ENCODE results near the gene SSTR4. TPM values are rescaled to one million over a fixed set of nuclear protein-coding genes. Genes with fewer than 3 reads are reported as not detected.

The SSTR4 gene
- total and polyA plus RNA-seq, 5 donors, result not detected

GRCh38 chr20:23043376-23043775, 8.3 kb downstream of the SSTR4 start:
- DNase-seq, result no peak
- WGBS, result 84% methylated on average over 6 of the region's 6 CpGs
- Histone ChIP-seq H3K27ac (ENCODE audit: low read length) (no peak overlapping the region), H3K4me3 (ENCODE audit: low read length) (no peak overlapping the region), H3K4me1 (ENCODE audit: control insufficient read depth, insufficient read depth, low read length) (peaks cover 2% of the 10 kb centered on the region), H3K27me3 (ENCODE audit: control insufficient read depth, insufficient read depth) (no peaks in the 10 kb centered on the region), H3K9me3 (ENCODE audit: control insufficient read depth, low read length) (no peaks in the 10 kb centered on the region)
- no peak for ATAC-seq
- intact Hi-C loops (cut with DNase I), result loop anchor here in 1 of 4 donors (10.0 kb wide), 2 partner anchors 239 to 349 kb away; no protein-coding TSS in a partner anchor

DNA sequence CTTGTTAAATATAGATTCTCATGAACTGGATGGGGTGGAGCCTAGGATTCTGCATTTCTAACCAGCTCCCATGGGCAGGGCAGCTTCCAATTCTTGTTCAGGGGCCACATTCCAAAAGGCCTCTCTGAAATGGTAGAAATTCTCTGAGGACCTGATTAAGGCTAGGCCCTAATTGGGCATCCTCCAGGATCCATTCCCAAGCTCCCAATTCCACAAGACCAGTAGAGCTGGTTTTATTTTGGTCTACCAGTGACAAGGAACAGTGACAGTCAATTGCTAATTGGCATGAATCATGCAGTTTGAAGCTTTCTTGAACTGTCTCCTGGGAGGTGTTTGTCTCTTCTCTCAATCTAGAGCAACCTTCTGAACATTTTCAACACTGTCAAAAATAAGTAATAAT, 11.3 kb downstream of the SSTR4 start:
- Histone ChIP-seq H3K9me3 (ENCODE audit: control insufficient read depth, low read length) (no peaks in the 10 kb centered on the region), H3K27ac (ENCODE audit: low read length) (no peak overlapping the region), H3K4me3 (ENCODE audit: low read length) (peak overlapping the region; percentile 32), H3K27me3 (ENCODE audit: control insufficient read depth, insufficient read depth) (no peaks in the 10 kb centered on the region), H3K4me1 (ENCODE audit: control insufficient read depth, insufficient read depth, low read length) (peaks cover 2% of the 10 kb centered on the region)
- no peak for DNase-seq
- ATAC-seq, result no peak
- intact Hi-C loops (cut with DNase I), result loop anchor here in 1 of 4 donors (5.0 to 10.0 kb wide), 3 partner anchors 201 to 352 kb away; no protein-coding TSS in a partner anchor

- no peak overlapping the region for H3K27ac ChIP-seq (ENCODE audit: low read length)
- peak overlapping the region; percentile 39 for H3K4me3 ChIP-seq (ENCODE audit: low read length)
- WGBS, result 57% methylated on average over 13 of the region's 13 CpGs
- H3K9me3 ChIP-seq (ENCODE audit: control insufficient read depth, low read length), result no peaks in the 10 kb centered on the region
- no peaks in the 10 kb centered on the region for H3K27me3 ChIP-seq (ENCODE audit: control insufficient read depth, insufficient read depth)
- ATAC-seq, result no peak
- peaks cover 2% of the 10 kb centered on the region for H3K4me1 ChIP-seq (ENCODE audit: control insufficient read depth, insufficient read depth, low read length)
- DNase-seq, result no peak
- intact Hi-C loops (cut with DNase I), result loop anchor here in 1 of 4 donors (5.0 to 10.0 kb wide), 3 partner anchors 200 to 352 kb away; no protein-coding TSS in a partner anchor
Observed at GRCh38 chr20:23047001-23047737, 12.1 kb downstream of the SSTR4 start.

DNA sequence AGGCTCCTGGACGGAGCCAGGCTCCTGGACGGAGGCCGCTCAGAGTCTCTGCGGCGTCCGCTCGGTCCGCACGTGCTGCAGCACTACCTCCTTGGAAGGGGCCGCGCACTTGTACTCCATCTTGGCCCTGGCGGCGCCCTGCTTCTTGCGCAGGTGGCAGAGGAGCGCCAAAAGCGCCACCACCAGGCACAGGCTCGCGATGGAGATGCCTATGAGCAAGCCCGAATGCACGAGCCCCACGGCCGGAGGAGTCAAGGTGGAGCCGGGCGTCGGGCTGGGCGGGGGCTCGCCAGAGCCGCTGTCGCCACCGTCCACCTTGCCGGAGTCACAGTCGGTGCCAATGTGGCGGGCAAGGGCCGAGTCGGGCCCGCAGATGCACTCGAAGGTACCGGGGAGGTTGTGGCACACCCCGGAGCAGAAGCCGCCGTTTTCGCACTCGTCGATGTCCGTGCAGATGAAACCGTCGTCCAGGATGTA, 12.7 kb downstream of the SSTR4 start:
- intact Hi-C loops (cut with DNase I), result loop anchor here in 1 of 4 donors (5.0 to 10.0 kb wide), 3 partner anchors 200 to 353 kb away; no protein-coding TSS in a partner anchor
- Histone ChIP-seq H3K9me3 (ENCODE audit: control insufficient read depth, low read length) (no peaks in the 10 kb centered on the region), H3K27ac (ENCODE audit: low read length) (peak overlapping the region; percentile 1), H3K4me3 (ENCODE audit: low read length) (peak overlapping the region; percentile 39), H3K27me3 (ENCODE audit: control insufficient read depth, insufficient read depth) (no peaks in the 10 kb centered on the region), H3K4me1 (ENCODE audit: control insufficient read depth, insufficient read depth, low read length) (peaks cover 2% of the 10 kb centered on the region)
- 12% methylated on average over 47 of the region's 47 CpGs for whole genome bisulfite sequencing
- peak; percentile 33 to 76 (median 75) for DNase-seq
- ATAC-seq, result no peak

DNA sequence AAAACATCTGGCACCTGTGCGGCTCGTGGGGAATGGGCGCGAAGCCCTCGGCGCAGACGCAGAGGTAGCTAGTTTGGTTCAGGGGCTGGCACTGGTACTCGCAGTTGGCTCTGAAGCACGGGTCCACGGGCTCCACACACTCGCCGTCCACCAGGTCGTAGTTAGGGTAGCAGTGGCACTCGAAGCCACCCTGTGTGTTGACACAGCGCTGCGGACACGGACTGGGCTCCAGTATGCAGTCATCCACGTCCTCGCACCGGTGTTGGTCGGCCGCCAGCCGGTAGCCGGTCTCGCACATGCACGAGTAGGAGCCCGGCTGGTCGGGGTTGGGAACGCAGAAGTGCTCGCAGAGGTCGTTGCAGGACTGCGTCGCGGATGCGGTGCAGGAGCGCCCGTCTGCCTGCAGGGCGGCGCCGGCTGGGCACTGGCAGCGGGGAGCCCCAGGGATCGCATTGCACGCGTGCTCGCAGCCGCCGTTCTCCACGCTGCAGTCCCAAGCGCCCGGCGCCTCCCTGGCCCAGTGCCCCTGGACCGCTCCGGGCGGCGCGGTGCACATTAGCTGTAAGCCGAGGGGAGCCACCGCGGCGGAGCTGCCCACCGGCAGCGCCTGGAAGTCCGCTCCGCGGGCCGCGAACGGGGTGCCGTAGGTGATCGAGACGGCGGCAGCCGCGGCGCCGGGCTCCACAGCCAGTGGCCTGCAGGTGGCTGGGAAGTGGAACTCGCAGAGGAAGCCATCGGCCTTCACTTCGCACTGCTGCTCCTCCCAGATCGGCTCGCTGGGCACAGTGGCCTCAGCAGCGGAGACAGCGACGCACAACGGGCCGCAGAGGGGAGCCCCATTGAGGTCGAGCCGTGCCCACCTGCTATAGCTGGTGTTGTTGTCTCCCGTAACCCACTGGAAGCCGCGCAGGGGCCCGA, 13.4 kb downstream of the SSTR4 start:
- peak overlapping the region; percentile 39 for H3K4me3 ChIP-seq (ENCODE audit: low read length)
- peak overlapping the region; percentile 33 for H3K27ac ChIP-seq (ENCODE audit: low read length)
- H3K9me3 ChIP-seq (ENCODE audit: control insufficient read depth, low read length), result no peaks in the 10 kb centered on the region
- 3% methylated on average over 92 of the region's 92 CpGs for WGBS
- no peaks in the 10 kb centered on the region for H3K27me3 ChIP-seq (ENCODE audit: control insufficient read depth, insufficient read depth)
- H3K4me1 ChIP-seq (ENCODE audit: control insufficient read depth, insufficient read depth, low read length), result peaks cover 2% of the 10 kb centered on the region
- ATAC-seq (peak; percentile 33 to 42), DNase-seq (peak; percentile 66 to 89 (median 85))
- intact Hi-C loops (cut with DNase I), result loop anchor here in 1 of 4 donors (5.0 to 10.0 kb wide), 3 partner anchors 199 to 354 kb away; no protein-coding TSS in a partner anchor

GRCh38 chr20:23049201-23050075, 14.3 kb downstream of the SSTR4 start, which contains the start of gene THBD:
THBD (minus strand) TSS chr20:23049672; CDS start chr20:23049504, 168 bp downstream.
- WGBS, result under 1% methylated on average over 79 of the region's 79 CpGs
- H3K4me3 ChIP-seq (ENCODE audit: low read length), result peak within 1 kb of the TSS; percentile 39
- no peaks in the 10 kb centered on the region for H3K27me3 ChIP-seq (ENCODE audit: control insufficient read depth, insufficient read depth)
- DNase-seq (peak; percentile 91 to 93 (median 92)), ATAC-seq (peak; percentile 82 to 85)
- intact Hi-C loops (cut with DNase I), result loop anchor here in 3 of 4 donors (2.0 to 10.0 kb wide), 5 partner anchors 198 to 355 kb away; no protein-coding TSS in a partner anchor
- peaks cover 2% of the 10 kb centered on the region for H3K4me1 ChIP-seq (ENCODE audit: control insufficient read depth, insufficient read depth, low read length)
- no peaks in the 10 kb centered on the region for H3K9me3 ChIP-seq (ENCODE audit: control insufficient read depth, low read length)
- peak within 1 kb of the TSS; percentile 67 for H3K27ac ChIP-seq (ENCODE audit: low read length)

GRCh38 chr20:23050076-23050838, 15.1 kb downstream of the SSTR4 start:
- Histone ChIP-seq H3K4me1 (ENCODE audit: control insufficient read depth, insufficient read depth, low read length) (no peaks in the 10 kb centered on the region), H3K27me3 (ENCODE audit: control insufficient read depth, insufficient read depth) (no peaks in the 10 kb centered on the region), H3K27ac (ENCODE audit: low read length) (peak overlapping the region; percentile 67), H3K4me3 (ENCODE audit: low read length) (peak overlapping the region; percentile 39), H3K9me3 (ENCODE audit: control insufficient read depth, low read length) (no peaks in the 10 kb centered on the region)
- intact Hi-C loops (cut with DNase I), result loop anchor here in 2 of 4 donors (2.0 to 10.0 kb wide), 3 partner anchors 197 to 295 kb away; no protein-coding TSS in a partner anchor
- DNase-seq (peak; percentile 75 to 86 (median 85)), ATAC-seq (peak; percentile 48 to 71)
- WGBS, result under 1% methylated on average over 48 of the region's 48 CpGs

DNA sequence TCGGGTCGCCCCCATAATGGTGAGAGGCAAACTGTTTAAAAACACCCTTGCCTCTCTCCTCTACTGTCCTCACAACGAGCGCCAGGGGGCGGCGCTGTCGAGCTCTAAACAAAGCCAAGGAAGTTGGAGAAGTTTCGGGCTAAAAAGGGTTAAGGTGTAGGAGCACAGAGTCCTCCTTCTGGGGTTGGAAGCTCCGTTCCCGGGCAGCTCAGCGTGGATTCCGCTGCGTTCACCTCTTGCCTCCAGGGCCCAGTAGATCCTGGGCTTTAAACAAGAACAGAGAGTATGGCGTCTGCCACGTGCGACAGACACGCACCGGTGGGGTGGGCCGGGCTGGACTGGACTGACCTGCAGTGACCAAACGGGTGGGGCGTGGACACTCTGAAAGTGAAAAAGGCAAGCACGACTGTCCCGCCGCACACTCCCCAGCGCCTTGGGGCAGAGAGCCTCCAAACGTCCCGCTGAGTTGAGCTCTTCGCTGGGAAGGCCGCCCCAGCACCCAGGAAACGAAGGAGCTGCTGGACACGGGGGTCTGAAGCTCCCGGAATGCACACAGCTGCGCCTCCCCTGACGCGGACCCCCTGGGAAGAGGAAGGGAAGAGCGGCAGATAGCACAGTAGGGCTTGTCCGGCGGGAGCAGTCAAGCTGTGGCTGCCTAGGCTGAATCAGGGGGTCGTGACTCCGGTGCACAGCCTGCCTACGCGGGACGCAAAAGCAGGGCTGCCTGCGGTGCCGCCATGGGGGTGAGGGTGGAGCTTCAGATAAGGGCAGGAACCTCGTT, 15.9 kb downstream of the SSTR4 start:
- peak overlapping the region; percentile 21 for H3K27ac ChIP-seq (ENCODE audit: low read length)
- H3K9me3 ChIP-seq (ENCODE audit: control insufficient read depth, low read length), result no peaks in the 10 kb centered on the region
- ATAC-seq, result peak; percentile 60 to 62
- peak; percentile 86 to 96 (median 94) for DNase-seq
- peak overlapping the region; percentile 39 for H3K4me3 ChIP-seq (ENCODE audit: low read length)
- H3K4me1 ChIP-seq (ENCODE audit: control insufficient read depth, insufficient read depth, low read length), result no peaks in the 10 kb centered on the region
- intact Hi-C loops (cut with DNase I), result loop anchor here in 2 of 4 donors (2.0 to 10.0 kb wide), 3 partner anchors 196 to 294 kb away; no protein-coding TSS in a partner anchor
- WGBS, result 9% methylated on average over 46 of the region's 46 CpGs
- H3K27me3 ChIP-seq (ENCODE audit: control insufficient read depth, insufficient read depth), result no peaks in the 10 kb centered on the region

- WGBS, result 84% methylated on average over 5 of the region's 5 CpGs
- ATAC-seq (no peak), DNase-seq (no peak)
- no peaks in the 10 kb centered on the region for H3K27me3 ChIP-seq (ENCODE audit: control insufficient read depth, insufficient read depth)
- H3K4me1 ChIP-seq (ENCODE audit: control insufficient read depth, insufficient read depth, low read length), result no peaks in the 10 kb centered on the region
- no peak overlapping the region for H3K27ac ChIP-seq (ENCODE audit: low read length)
- no peak overlapping the region for H3K4me3 ChIP-seq (ENCODE audit: low read length)
- intact Hi-C loops (cut with DNase I), result loop anchor here in 2 of 4 donors (5.0 to 10.0 kb wide), 2 partner anchors 194 to 292 kb away; no protein-coding TSS in a partner anchor
- no peaks in the 10 kb centered on the region for H3K9me3 ChIP-seq (ENCODE audit: control insufficient read depth, low read length)
Observed at GRCh38 chr20:23052904-23053303, 17.8 kb downstream of the SSTR4 start.
